T-helper 9 cell (primary cell): ENCODE data around the gene RABEP1.

Experiments used
- DNase-seq: peaks from one replicate; pipeline ENCODE4 v3.0.0-alpha.2; 2020

Gene RABEP1

GRCh38 chr17:5282642-5283217 is 646 bp downstream of the RABEP1 start:
- no peak for DNase-seq

GRCh38 chr17:5283571-5284315 is 1.7 kb downstream of the RABEP1 start:
- DNase-seq: no peak

GRCh38 chr17:5284681-5285080 is 2.6 kb downstream of the RABEP1 start:
- DNase-seq: no peak

GRCh38 chr17:5286846-5287245 is 4.8 kb downstream of the RABEP1 start:
- DNase-seq: no peak

GRCh38 chr17:5291683-5292350 is 9.7 kb downstream of the RABEP1 start:
- no peak for DNase-seq

GRCh38 chr17:5297245-5297644 is 15.2 kb downstream of the RABEP1 start:
- no peak for DNase-seq

- no peak for DNase-seq
Measured at GRCh38 chr17:5299383-5299782, 17.3 kb downstream of the RABEP1 start.

GRCh38 chr17:5304636-5305035 is 22.6 kb downstream of the RABEP1 start:
- DNase-seq: no peak

- DNase-seq: no peak
Measured at GRCh38 chr17:5309851-5310250, 27.8 kb downstream of the RABEP1 start.

- no peak for DNase-seq
Measured at GRCh38 chr17:5325851-5326250, 43.8 kb downstream of the RABEP1 start.

GRCh38 chr17:5329784-5330557 is 47.9 kb downstream of the RABEP1 start:
- DNase-seq: no peak

- no peak for DNase-seq
Measured at GRCh38 chr17:5330981-5331380, 48.9 kb downstream of the RABEP1 start.

GRCh38 chr17:5331506-5331905 is 49.4 kb downstream of the RABEP1 start:
- DNase-seq: no peak

GRCh38 chr17:5344914-5345313 is 62.8 kb downstream of the RABEP1 start:
- DNase-seq: no peak

- no peak for DNase-seq
Measured at GRCh38 chr17:5352681-5353289, 70.7 kb downstream of the RABEP1 start.

- no peak for DNase-seq
Measured at GRCh38 chr17:5354310-5354709, 72.2 kb downstream of the RABEP1 start.

GRCh38 chr17:5354886-5355415 is 72.9 kb downstream of the RABEP1 start:
- DNase-seq: no peak

GRCh38 chr17:5355421-5356129 is 73.5 kb downstream of the RABEP1 start:
- DNase-seq: no peak

GRCh38 chr17:5361426-5361825 is 79.3 kb downstream of the RABEP1 start:
- DNase-seq: no peak

- no peak for DNase-seq
Measured at GRCh38 chr17:5362162-5362811, 80.2 kb downstream of the RABEP1 start.

- DNase-seq: no peak
Measured at GRCh38 chr17:5364156-5364555, 82.1 kb downstream of the RABEP1 start.
